CD4-positive, alpha-beta T cell (primary cell): ENCODE data around the gene INO80E. TPM values are rescaled to one million over a fixed set of nuclear protein-coding genes. Genes with fewer than 3 reads are reported as not detected.

Experiments
- ATAC-seq: fragments of 200-7000 bp; cut with Tn5 transposase; one replicate; pipeline ENCODE4 v1.10.0; 2022; ENCODE audit warnings: mild to moderate bottlenecking; ENCODE audit not compliant: poor library complexity
- CTCF ChIA-PET: fragments of 350-600 bp; sonication (Branson Sonifier 250); formaldehyde crosslinking; loops from one replicate; lab custom pipeline; 2021; ENCODE audit warnings: antibody characterized with exemption, inconsistent platforms; lab: Charles Lee
- POLR2A ChIA-PET: fragments of 350-600 bp; sonication (Branson Sonifier 250); formaldehyde crosslinking; loops from one replicate; lab custom pipeline; 2021; ENCODE audit warnings: antibody characterized with exemption, inconsistent platforms; lab: Charles Lee
- DNase-seq, 14 experiments: peaks; one replicate each; pipeline ENCODE4 v3.0.0-alpha.2; 2013 to 2020; ENCODE audit warnings: mixed read lengths in 2 of 14
- H3K27ac ChIP-seq, 2 donors: one replicate each; pipeline versions ENCODE4 v1.5.1 to v1.7.0; 2013; ENCODE audit warnings: low read length in 2 of 2, low read depth in 1 of 2, mild to moderate bottlenecking in 1 of 2
- H3K27me3 ChIP-seq, 2 experiments: 1 replicate in 1 of 2; 2 replicates in 1 of 2; pipeline versions ENCODE4 v1.6.1 to v1.7.0; 2013; ENCODE audit warnings: low read length in 2 of 2, control low read depth in 1 of 2, mild to moderate bottlenecking in 1 of 2, moderate library complexity in 1 of 2; ENCODE audit not compliant: insufficient read depth in 2 of 2, control insufficient read depth in 1 of 2
- H3K36me3 ChIP-seq: one replicate; pipeline ENCODE4 v1.6.1; 2013; ENCODE audit warnings: low read length, control low read depth; ENCODE audit not compliant: insufficient read depth
- H3K4me1 ChIP-seq: one replicate; pipeline ENCODE4 v1.6.1; 2013; ENCODE audit warnings: low read length, control low read depth; ENCODE audit not compliant: insufficient read depth
- H3K4me3 ChIP-seq: one replicate; pipeline ENCODE4 v1.5.1; 2013; ENCODE audit warnings: mild to moderate bottlenecking, low read length, moderate library complexity
- H3K9me3 ChIP-seq, 2 experiments: 1 replicate in 1 of 2; 2 replicates in 1 of 2; pipeline versions ENCODE4 v1.6.1 to v1.7.0; 2013; ENCODE audit warnings: low read length in 2 of 2, mild to moderate bottlenecking in 2 of 2, control low read depth in 1 of 2, moderate library complexity in 1 of 2; ENCODE audit not compliant: control insufficient read depth in 1 of 2, insufficient read depth in 1 of 2
- H3K27ac Mint-ChIP-seq: one replicate; pipeline ENCODE4 v1.8.0; 2020; ENCODE audit warnings: mixed read lengths
- H3K27me3 Mint-ChIP-seq: one replicate; pipeline ENCODE4 v1.8.0; 2021; ENCODE audit warnings: mixed read lengths
- H3K36me3 Mint-ChIP-seq: one replicate; pipeline ENCODE4 v1.8.0; 2021; ENCODE audit warnings: low read depth, mixed read lengths
- H3K4me1 Mint-ChIP-seq: one replicate; pipeline ENCODE4 v1.8.0; 2021; ENCODE audit warnings: low read depth, mixed read lengths
- H3K4me3 Mint-ChIP-seq: one replicate; pipeline ENCODE4 v1.8.0; 2020; ENCODE audit warnings: mild to moderate bottlenecking, mixed read lengths
- H3K9me3 Mint-ChIP-seq: one replicate; pipeline ENCODE4 v1.8.0; 2020; ENCODE audit warnings: mixed read lengths
- intact Hi-C, 2 experiments: fragments of 100-400 bp; cut with DNase I in 1 of 2; cut with micrococcal nuclease in 1 of 2; formaldehyde crosslinking; loops; one replicate each; pipeline versions ENCODE4 v1.15.1 to v1.9.0; 2023 to 2025; cut with DNase I, micrococcal nuclease
- total RNA-seq, 174 experiments: library from RNA in 2 of 174; stranded (reverse) in 2 of 174; gene quantifications; one replicate each; pipeline ENCODE4 v1.2.3 and lab custom pipeline; 2021 to 2026
- TF ChIP-seq, protein P1 (sequence below): fragments of 200-600 bp; IDR thresholded peaks from one replicate; pipeline ENCODE4 v1.8.0; 2022; ENCODE audit warnings: antibody characterized with exemption, mild to moderate bottlenecking

The INO80E gene
- total RNA-seq, 2 experiments from 2014 or later: 54.6 to 57.6 TPM

DNA sequence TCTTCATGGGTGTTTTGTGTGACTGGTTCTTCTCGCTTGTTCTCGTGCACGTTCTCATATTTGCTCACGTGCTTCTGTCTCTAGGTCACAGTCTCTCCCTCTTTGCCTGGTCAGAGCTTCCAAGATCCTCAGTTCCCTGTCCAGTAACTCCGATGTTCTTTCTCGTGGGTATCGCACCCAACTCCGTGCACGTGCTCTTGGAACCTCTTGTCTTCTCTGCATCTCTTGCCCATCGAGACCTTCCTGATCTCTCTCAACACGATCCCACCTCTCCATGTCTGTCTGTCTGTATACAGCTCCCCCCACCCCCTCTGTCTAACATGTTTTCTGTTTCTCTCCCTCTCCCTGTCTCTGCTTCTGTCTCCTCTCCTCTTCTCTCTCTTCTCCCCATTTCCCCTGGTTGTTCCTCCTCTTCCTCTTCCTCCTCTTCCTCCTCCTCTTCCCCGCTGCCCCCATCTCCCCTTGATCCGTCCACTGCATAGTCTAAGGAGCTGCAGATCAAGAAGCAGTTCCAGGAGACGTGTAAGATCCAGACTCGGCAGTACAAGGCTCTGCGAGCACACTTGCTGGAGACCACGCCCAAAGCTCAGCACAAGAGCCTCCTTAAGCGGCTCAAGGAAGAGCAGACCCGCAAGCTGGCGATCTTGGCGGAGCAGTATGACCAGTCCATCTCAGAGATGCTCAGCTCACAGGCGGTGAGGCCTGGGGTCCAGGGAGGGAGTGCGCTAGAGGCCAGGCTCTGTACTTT is 6.8 kb upstream of the INO80E start:
- no peaks in the 10 kb centered on the region for H3K27me3 ChIP-seq
- ATAC-seq: no peak
- Mint-ChIP-seq H3K27me3 (no peaks in the 10 kb centered on the region), H3K27ac (no peak overlapping the region), H3K36me3 (peaks cover 73% of the 10 kb centered on the region), H3K4me1 (peaks cover 3% of the 10 kb centered on the region), H3K4me3 (no peak overlapping the region), H3K9me3 (no peaks in the 10 kb centered on the region)
- no peaks in the 10 kb centered on the region for H3K9me3 ChIP-seq
- intact Hi-C loops: no loop called here
- no peak for DNase-seq
- no peak overlapping the region for H3K27ac ChIP-seq
- no peak overlapping the region for H3K4me3 ChIP-seq
- TF ChIP-seq, protein P1, sequence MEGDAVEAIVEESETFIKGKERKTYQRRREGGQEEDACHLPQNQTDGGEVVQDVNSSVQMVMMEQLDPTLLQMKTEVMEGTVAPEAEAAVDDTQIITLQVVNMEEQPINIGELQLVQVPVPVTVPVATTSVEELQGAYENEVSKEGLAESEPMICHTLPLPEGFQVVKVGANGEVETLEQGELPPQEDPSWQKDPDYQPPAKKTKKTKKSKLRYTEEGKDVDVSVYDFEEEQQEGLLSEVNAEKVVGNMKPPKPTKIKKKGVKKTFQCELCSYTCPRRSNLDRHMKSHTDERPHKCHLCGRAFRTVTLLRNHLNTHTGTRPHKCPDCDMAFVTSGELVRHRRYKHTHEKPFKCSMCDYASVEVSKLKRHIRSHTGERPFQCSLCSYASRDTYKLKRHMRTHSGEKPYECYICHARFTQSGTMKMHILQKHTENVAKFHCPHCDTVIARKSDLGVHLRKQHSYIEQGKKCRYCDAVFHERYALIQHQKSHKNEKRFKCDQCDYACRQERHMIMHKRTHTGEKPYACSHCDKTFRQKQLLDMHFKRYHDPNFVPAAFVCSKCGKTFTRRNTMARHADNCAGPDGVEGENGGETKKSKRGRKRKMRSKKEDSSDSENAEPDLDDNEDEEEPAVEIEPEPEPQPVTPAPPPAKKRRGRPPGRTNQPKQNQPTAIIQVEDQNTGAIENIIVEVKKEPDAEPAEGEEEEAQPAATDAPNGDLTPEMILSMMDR: no peak
- peaks cover 3% of the 10 kb centered on the region for H3K4me1 ChIP-seq
- ChIA-PET POLR2A (interaction anchor here (0.9 kb wide), 1 partner anchor 16 kb away, joined by 4 read pairs; the partner anchor contains the start of gene TAOK2), CTCF (no interaction called here)
- peaks cover 84% of the 10 kb centered on the region for H3K36me3 ChIP-seq

DNA sequence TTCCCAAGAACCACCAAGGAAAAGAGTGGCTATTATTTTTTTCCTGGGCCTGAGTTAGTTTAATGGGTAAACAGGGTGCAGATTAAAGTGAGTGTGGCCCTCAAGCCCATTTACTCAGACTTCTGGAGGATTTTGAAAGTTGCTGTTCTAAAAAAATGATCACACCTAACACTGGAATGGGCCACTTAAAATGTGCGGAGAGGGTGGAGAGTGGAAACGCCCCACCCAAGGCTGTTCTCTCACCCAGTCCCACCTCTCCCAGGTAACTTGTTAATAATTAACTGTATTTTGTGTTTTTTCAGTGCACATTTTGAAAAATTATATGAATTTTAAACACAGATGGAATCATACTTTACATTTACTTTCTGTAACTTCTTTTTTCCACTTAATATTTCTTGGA is 6.0 kb upstream of the INO80E start:
- H3K4me3 Mint-ChIP-seq: no peak overlapping the region
- intact Hi-C loops: loop anchor here in 1 of 2 experiments (5.0 to 10.0 kb wide), 4 partner anchors 88 to 1165 kb away; partner anchors contain the start of genes ASPHD1, ATXN2L, FBXL19 and SRCAP
- DNase-seq (no peak), ATAC-seq (no peak)
- TF ChIP-seq, protein P1: no peak
- no peaks in the 10 kb centered on the region for H3K9me3 ChIP-seq
- CTCF ChIA-PET: no interaction called here
- no peaks in the 10 kb centered on the region for H3K27me3 Mint-ChIP-seq
- H3K27ac ChIP-seq: no peak overlapping the region
- H3K27me3 ChIP-seq: no peaks in the 10 kb centered on the region
- no peak overlapping the region for H3K4me3 ChIP-seq
- peaks cover 11% of the 10 kb centered on the region for H3K4me1 Mint-ChIP-seq
- H3K36me3 Mint-ChIP-seq: peaks cover 70% of the 10 kb centered on the region
- no peaks in the 10 kb centered on the region for H3K9me3 Mint-ChIP-seq
- peaks cover 10% of the 10 kb centered on the region for H3K4me1 ChIP-seq
- H3K36me3 ChIP-seq: peaks cover 77% of the 10 kb centered on the region
- H3K27ac Mint-ChIP-seq: no peak overlapping the region
- POLR2A ChIA-PET: no interaction called here

DNA sequence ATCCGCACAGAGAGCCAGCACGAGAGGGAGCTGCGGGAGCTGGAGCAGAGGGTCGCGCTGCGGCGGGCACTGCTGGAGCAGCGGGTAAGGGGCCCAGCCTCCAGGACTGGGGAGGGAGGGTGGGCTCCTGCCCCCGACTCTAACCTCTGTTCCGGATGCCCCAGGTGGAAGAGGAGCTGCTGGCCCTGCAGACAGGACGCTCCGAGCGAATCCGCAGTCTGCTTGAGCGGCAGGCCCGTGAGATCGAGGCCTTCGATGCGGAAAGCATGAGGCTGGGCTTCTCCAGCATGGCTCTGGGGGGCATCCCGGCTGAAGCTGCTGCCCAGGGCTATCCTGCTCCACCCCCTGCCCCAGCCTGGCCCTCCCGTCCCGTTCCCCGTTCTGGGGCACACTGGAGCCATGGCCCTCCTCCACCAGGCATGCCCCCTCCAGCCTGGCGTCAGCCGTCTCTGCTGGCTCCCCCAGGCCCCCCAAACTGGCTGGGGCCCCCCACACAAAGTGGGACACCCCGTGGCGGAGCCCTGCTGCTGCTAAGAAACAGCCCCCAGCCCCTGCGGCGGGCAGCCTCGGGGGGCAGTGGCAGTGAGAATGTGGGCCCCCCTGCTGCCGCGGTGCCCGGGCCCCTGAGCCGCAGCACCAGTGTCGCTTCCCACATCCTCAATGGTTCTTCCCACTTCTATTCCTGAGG is 5.0 kb upstream of the INO80E start:
- H3K4me3 ChIP-seq: no peak overlapping the region
- Mint-ChIP-seq H3K27me3 (no peaks in the 10 kb centered on the region), H3K4me1 (peaks cover 21% of the 10 kb centered on the region), H3K9me3 (no peaks in the 10 kb centered on the region), H3K36me3 (peaks cover 70% of the 10 kb centered on the region), H3K4me3 (no peak overlapping the region), H3K27ac (no peak overlapping the region)
- ChIA-PET POLR2A (interaction anchor here (0.6 kb wide), 1 partner anchor 17 kb away, joined by 3 read pairs; no protein-coding TSS in a partner anchor), CTCF (no interaction called here)
- no peaks in the 10 kb centered on the region for H3K27me3 ChIP-seq
- TF ChIP-seq, protein P1: no peak
- ATAC-seq: no peak
- peaks cover 67% of the 10 kb centered on the region for H3K36me3 ChIP-seq
- peaks cover 14% of the 10 kb centered on the region for H3K4me1 ChIP-seq
- H3K9me3 ChIP-seq: no peaks in the 10 kb centered on the region
- DNase-seq: no peak
- intact Hi-C loops: loop anchor here in 1 of 2 experiments (5.0 to 10.0 kb wide), 4 partner anchors 89 to 1166 kb away; partner anchors contain the start of genes ASPHD1, ATXN2L, FBXL19 and SRCAP
- H3K27ac ChIP-seq: no peak overlapping the region
